Spinal cord (tissue), 10 donors: ENCODE measurements around the gene GPRC5B. TPM values are rescaled to one million over a fixed set of nuclear protein-coding genes. Genes with fewer than 3 reads are reported as not detected.

Experiments
- DNase-seq, 6 donors: peaks; one replicate each; pipeline versions ENCODE4 v3.0.0 to v3.0.0-alpha.2; 2013 to 2015; ENCODE audit warnings: low spot score in 6 of 6, low read depth in 4 of 6
- H3K27ac ChIP-seq: one replicate; pipeline ENCODE4 v1.5.1; 2013; ENCODE audit warnings: low read depth, low read length, control low read depth
- H3K27me3 ChIP-seq: one replicate; pipeline ENCODE4 v1.6.1; 2013; ENCODE audit warnings: low read length; ENCODE audit not compliant: control insufficient read depth, insufficient read depth
- H3K36me3 ChIP-seq: one replicate; pipeline ENCODE4 v1.6.1; 2013; ENCODE audit warnings: low read length; ENCODE audit not compliant: control insufficient read depth, insufficient read depth
- H3K4me1 ChIP-seq: one replicate; pipeline ENCODE4 v1.6.1; 2013; ENCODE audit warnings: low read length; ENCODE audit not compliant: control insufficient read depth, insufficient read depth
- H3K4me3 ChIP-seq: one replicate; pipeline ENCODE4 v1.5.1; 2013; ENCODE audit warnings: low read depth, low read length, control low read depth
- H3K9me3 ChIP-seq: one replicate; pipeline ENCODE4 v1.6.1; 2013; ENCODE audit warnings: low read length; ENCODE audit not compliant: control insufficient read depth, insufficient read depth
- WGBS: methylation state at CpG from one replicate; pipeline ENCODE4 v1.1.5; 2013; ENCODE audit warnings: missing lambda C conversion rate; ENCODE audit not compliant: insufficient coverage; 5-methylcytosine and 5-hydroxymethylcytosine counted together
- long read RNA-seq, 4 donors: transcript quantifications; one replicate each; lab custom pipeline, GENCODE V29; 2026
- polyA plus RNA-seq, 2 donors: library from polyadenylated mRNA; unstranded; fragments of 120-200 nt; gene quantifications; one replicate each; pipeline ENCODE4 v1.2.1, GENCODE V29; 2013; ENCODE audit not compliant: insufficient read length in 2 of 2
- total RNA-seq, 2 donors: library from RNA; depleted of rRNA in 1 of 2; stranded (reverse); fragments of 120-200 nt in 1 of 2; fragments of >200 nt in 1 of 2; gene quantifications; one replicate each; pipeline versions ENCODE4 v1.2.3 to v1.2.4, GENCODE V29; 2013 to 2014
- donor health status: healthy.

The GPRC5B gene
- total RNA-seq (100 to 1,000 TPM in 1 of 2 donors, 10 to 100 TPM in 1; 72.8 to 129 TPM), polyA plus RNA-seq (100 to 1,000 TPM; 126 to 146 TPM)
- long read RNA-seq, donor 1, full-length matches to known transcripts: 61 of 84 reads
- long read RNA-seq, donor 1, partial matches to known transcripts: 23 of 84 reads
- long read RNA-seq, donor 1, other reads (novel, unspliced or antisense): 0 of 84 reads
- long read RNA-seq, donor 2, full-length matches to known transcripts: 23 of 31 reads
- long read RNA-seq, donor 2, partial matches to known transcripts: 8 of 31 reads
- long read RNA-seq, donor 2, other reads (novel, unspliced or antisense): 0 of 31 reads
- long read RNA-seq, donor 3, full-length matches to known transcripts: 22 of 51 reads
- long read RNA-seq, donor 3, partial matches to known transcripts: 29 of 51 reads
- long read RNA-seq, donor 3, other reads (novel, unspliced or antisense): 0 of 51 reads
- long read RNA-seq, donor 4, full-length matches to known transcripts: 12 of 12 reads
- long read RNA-seq, donor 4, partial matches to known transcripts: 0 of 12 reads
- long read RNA-seq, donor 4, other reads (novel, unspliced or antisense): 0 of 12 reads

- DNase-seq: peak in 4 of 6 donors; percentile 35 to 86 (median 69)
- H3K4me3 ChIP-seq: peak within 1 kb of the TSS; percentile 58
- under 1% methylated on average over 85 of the region's 85 CpGs for WGBS
- peak within 1 kb of the TSS; percentile 93 for H3K27ac ChIP-seq
- H3K9me3 ChIP-seq: no peaks in the 10 kb centered on the region
- peaks cover 52% of the 10 kb centered on the region for H3K4me1 ChIP-seq
- peaks cover 10% of the 10 kb centered on the region for H3K36me3 ChIP-seq
- H3K27me3 ChIP-seq: no peaks in the 10 kb centered on the region
Observed at GRCh38 chr16:19884611-19885450, at the start of gene GPRC5B. Gene GPRC5B, minus strand, starts transcription at chr16:19884848. Its CDS starts 12,003 bp downstream, at chr16:19872845.

- Histone ChIP-seq H3K9me3 (no peaks in the 10 kb centered on the region), H3K36me3 (no peaks in the 10 kb centered on the region), H3K27ac (no peak overlapping the region), H3K27me3 (no peaks in the 10 kb centered on the region), H3K4me1 (peaks cover 7% of the 10 kb centered on the region), H3K4me3 (no peak overlapping the region)
- 86% methylated on average over 3 of the region's 6 CpGs for WGBS
- no peak for DNase-seq
Observed at GRCh38 chr16:19933740-19934139, 49.1 kb upstream of the GPRC5B start.

- no peak for DNase-seq
- no peaks in the 10 kb centered on the region for H3K9me3 ChIP-seq
- no peaks in the 10 kb centered on the region for H3K36me3 ChIP-seq
- no peak overlapping the region for H3K4me3 ChIP-seq
- WGBS: 76% methylated on average over 11 of the region's 12 CpGs
- no peaks in the 10 kb centered on the region for H3K4me1 ChIP-seq
- no peak overlapping the region for H3K27ac ChIP-seq
- H3K27me3 ChIP-seq: no peaks in the 10 kb centered on the region
Observed at GRCh38 chr16:19929062-19929511, 44.4 kb upstream of the GPRC5B start.

GRCh38 chr16:19928432-19928831 is 43.8 kb upstream of the GPRC5B start:
- 60% methylated on average over 1 of the region's 1 CpG for WGBS
- Histone ChIP-seq H3K36me3 (no peaks in the 10 kb centered on the region), H3K27ac (no peak overlapping the region), H3K27me3 (no peaks in the 10 kb centered on the region), H3K4me1 (no peaks in the 10 kb centered on the region), H3K4me3 (no peak overlapping the region), H3K9me3 (no peaks in the 10 kb centered on the region)
- no peak for DNase-seq

DNA sequence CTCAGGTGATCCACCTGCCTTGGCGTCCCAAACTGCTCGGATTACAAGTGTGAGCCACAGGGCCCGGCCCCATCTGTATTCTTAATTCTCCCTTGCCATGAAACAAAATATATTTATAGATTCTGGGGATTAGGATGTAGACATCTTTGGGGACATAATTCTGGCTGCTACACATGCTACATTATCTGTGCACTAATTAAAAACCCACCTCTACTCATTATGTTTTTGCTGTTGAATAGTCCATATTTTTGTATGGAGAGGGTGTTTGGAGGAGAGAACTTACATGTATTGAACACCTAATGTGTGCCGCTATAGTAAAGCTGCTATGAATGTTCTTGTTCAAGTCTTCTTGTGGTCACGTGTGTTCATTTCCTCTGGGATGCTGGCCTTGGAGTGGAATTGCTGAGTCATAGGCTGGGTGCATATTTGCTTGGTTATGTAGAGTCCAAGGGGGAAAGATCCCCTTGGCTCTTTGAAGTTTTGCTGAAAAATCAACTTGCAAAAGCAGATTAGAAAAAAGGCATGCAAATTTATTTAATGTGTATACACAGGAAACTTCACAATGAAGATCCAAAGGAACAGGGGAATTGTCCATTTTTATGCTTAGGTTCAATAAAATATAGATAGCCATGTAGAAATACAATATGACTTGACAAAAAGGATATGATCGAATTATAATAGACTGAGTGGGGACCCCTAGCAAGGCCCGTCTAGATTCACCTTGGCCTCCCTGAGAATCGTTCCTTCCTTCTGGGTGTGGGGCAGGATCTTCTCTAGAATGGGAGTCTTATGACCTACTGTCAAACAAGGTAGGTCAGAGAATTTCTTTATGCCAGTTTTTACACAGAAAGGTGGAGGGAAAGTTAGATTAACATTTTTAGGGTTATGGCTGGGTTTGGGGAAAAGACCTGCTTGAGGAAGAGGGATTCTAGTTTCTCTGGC is 42.1 kb upstream of the GPRC5B start:
- no peaks in the 10 kb centered on the region for H3K9me3 ChIP-seq
- no peaks in the 10 kb centered on the region for H3K27me3 ChIP-seq
- no peaks in the 10 kb centered on the region for H3K36me3 ChIP-seq
- H3K4me1 ChIP-seq: no peaks in the 10 kb centered on the region
- DNase-seq: no peak
- H3K27ac ChIP-seq: no peak overlapping the region
- H3K4me3 ChIP-seq: no peak overlapping the region
- 75% methylated on average over 4 of the region's 8 CpGs for WGBS

DNA sequence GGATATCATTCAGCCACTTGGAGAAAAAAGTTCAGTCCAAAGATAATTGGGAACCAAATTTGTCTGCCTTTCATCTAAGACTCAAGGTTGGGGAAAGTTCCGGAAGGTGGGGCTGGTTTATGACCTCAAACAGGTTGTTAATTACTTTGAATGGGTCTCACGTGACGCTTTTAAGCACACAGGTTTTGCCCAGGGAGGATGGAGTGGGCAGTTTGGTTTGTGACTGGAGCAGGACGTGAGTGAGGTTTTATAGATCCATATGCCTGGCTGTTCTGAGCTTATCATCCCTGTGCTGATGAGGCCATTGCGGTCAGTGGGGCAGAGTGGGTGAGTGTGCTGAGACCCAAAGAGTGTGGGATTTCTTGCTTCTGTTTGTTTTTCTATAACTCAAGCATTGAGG is 38.7 kb upstream of the GPRC5B start:
- H3K4me1 ChIP-seq: no peaks in the 10 kb centered on the region
- no peaks in the 10 kb centered on the region for H3K9me3 ChIP-seq
- H3K36me3 ChIP-seq: no peaks in the 10 kb centered on the region
- no peak for DNase-seq
- no peak overlapping the region for H3K4me3 ChIP-seq
- H3K27me3 ChIP-seq: no peaks in the 10 kb centered on the region
- 73% methylated on average over 5 of the region's 5 CpGs for WGBS
- no peak overlapping the region for H3K27ac ChIP-seq

DNA sequence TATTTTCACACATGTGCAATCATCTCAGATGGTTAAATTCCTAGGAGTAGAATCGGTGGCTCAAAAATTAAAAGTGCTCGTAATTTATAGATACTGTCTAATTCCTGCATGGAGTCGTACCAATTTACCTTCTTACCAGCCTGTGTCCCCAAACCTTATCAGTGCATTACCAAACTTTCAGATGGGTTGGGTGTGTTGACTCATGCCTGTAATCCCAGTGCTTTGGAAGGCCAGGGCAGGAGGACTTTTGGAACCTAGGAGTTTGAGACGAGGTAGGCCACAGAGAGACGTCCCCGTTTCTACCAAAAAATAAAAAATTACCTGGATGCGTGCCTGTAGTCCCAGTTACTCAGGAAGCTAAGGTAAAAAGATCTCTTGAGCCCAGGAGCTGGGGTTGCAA is 34.5 kb upstream of the GPRC5B start:
- Histone ChIP-seq H3K9me3 (no peaks in the 10 kb centered on the region), H3K4me1 (no peaks in the 10 kb centered on the region), H3K4me3 (no peak overlapping the region), H3K36me3 (no peaks in the 10 kb centered on the region), H3K27ac (no peak overlapping the region), H3K27me3 (no peaks in the 10 kb centered on the region)
- WGBS: 100% methylated on average over 1 of the region's 7 CpGs
- no peak for DNase-seq

DNA sequence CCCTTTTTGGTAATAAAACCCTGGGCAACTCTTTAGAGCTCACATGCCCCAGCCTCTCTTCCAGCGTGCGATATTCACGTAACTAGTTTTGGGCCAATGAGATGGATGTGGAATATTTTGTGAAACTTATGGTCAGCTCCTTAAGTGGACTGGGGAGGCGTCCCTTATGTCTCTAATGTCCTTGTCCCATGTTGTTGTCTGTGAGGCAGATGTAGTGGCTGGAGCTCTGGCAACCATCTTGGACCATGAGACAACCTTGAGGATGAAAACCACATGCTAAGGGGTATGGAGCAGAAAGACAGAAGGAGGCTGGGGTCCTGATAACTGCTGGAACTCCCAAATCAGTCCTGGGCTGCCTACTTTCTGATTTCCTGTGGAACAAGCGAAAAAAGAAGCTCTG is 31.4 kb upstream of the GPRC5B start:
- H3K4me1 ChIP-seq: no peaks in the 10 kb centered on the region
- no peaks in the 10 kb centered on the region for H3K9me3 ChIP-seq
- 90% methylated on average over 2 of the region's 5 CpGs for WGBS
- no peaks in the 10 kb centered on the region for H3K36me3 ChIP-seq
- H3K27me3 ChIP-seq: no peaks in the 10 kb centered on the region
- no peak for DNase-seq
- H3K4me3 ChIP-seq: no peak overlapping the region
- H3K27ac ChIP-seq: no peak overlapping the region

GRCh38 chr16:19914877-19915276 is 30.2 kb upstream of the GPRC5B start:
- Histone ChIP-seq H3K27me3 (no peaks in the 10 kb centered on the region), H3K36me3 (no peaks in the 10 kb centered on the region), H3K9me3 (no peaks in the 10 kb centered on the region), H3K27ac (no peak overlapping the region), H3K4me1 (no peaks in the 10 kb centered on the region), H3K4me3 (no peak overlapping the region)
- no peak for DNase-seq
- WGBS: 100% methylated on average over 2 of the region's 7 CpGs
